Activated gamma-delta T cell (primary cell): ENCODE measurements around the gene SAMD4A.
"Not testable (repeated sequence)": the region's sequence is repeated elsewhere in the genome, so short reads cannot be mapped to it uniquely, and the experiment has no call there.

ENCODE experiments used
- DNase-seq: peaks from one replicate; lab custom pipeline; 2025; lab: John Stamatoyannopoulos, UW

Gene SAMD4A

DNA sequence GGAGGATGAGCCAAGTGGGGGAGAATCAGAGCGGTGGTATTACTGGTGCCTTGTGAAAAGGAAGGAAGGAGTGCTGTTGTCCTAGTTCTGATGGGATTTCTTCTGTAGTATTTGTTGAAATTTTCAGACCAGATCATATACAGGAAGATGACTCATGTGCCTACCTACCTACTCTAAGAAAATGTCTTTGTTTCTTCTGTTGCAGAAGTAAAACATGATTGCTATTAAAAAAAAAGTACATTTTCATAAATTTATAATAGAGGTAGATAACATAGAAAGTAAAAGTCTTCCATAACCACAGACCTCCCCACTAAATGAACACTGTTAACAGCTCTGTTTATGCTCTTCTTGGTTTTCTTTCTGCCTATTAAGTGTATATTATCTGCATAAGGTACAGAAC lies 26.9 kb downstream of the SAMD4A start:
- DNase-seq: no peak

- no peak for DNase-seq
Measured at GRCh38 chr14:54594537-54594936, 27.6 kb downstream of the SAMD4A start.

DNA sequence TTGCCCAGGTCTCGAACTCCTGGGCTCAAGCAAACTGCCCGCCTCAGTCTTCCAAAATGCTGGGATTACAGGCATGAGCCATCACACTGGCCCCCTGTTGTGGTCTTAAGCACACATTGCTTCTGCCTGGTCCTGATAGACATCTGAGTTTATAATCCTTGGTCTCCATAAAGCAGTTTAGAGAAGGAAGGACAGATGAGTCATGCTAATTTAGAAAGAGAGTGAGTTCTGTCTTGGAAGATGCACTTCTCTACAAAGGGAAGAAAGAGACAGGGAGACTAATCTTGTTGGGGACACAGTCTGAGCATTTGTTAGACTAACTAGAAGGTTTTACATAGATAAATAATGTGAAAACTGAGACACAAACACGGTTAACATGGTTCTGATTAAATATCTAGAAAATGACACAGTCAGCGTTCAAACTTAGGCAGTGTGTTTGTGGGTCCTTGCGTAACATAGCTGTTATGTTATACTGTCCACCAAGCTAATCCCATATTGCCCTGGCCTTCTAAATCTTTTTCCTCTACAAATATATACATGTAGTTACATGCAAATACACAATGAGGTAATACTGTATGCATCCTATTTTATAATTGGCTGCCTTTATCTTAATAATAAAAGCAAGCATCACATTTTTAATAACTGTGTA lies 31.0 kb downstream of the SAMD4A start:
- DNase-seq: no peak

- DNase-seq: no peak
Measured at GRCh38 chr14:54599966-54600716, 33.2 kb downstream of the SAMD4A start.

DNA sequence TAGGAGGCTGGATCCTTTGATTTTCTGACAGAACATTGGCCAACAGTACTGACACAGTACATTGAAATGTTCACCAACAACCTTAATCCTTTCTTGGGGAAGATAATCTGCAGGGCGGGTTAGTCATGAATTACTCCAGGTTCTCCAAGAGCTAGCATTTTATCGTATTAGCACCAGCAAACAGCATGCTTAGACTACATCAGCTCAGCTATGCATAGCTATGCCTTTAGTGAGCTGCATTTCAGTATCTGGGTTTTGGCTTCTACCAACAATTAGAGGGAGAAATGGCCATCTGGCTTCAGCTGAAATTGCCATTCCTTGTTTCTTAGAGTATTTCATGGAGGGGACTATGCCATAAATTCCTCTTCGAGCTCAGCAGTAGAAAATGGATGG lies 33.8 kb downstream of the SAMD4A start:
- no peak for DNase-seq

DNA sequence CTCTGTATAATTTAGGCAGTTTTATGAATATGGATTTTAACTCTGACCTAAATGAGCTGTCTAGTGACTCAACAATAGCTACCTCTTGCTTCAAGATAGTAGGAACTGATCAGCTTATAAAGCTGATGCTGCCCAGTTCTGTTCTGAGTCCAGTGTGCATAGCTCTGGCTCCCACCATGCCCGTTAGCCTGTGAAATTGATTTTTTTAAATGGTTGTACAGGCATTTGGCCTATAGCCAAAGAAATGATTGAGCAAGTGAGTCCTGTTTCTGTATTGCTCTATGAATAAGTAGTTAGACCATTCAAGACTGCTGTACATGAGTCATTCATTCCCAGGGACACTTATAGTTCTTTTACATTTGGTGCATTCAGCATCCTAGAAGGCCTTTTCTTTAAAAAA lies 36.4 kb downstream of the SAMD4A start:
- no peak for DNase-seq

DNA sequence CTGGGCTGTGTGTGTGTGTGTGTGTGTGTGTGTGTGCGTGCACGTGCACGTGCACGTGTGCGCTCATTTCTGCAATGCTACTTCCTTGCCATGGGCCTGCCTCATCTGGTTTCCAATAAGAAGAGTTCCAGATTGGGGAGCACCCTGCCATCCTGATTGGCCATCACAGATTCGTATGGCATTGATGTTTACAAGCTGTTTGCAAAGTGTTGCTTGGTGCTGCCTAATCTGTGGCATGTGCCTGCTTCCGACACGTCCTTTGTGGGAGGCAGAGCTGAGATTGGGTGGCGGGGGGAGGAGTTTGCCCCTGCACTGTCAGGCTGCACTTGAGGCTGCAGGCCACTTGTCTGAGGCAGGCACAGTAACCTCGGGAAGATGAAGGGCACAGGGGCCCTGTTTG lies 39.2 kb downstream of the SAMD4A start:
- no peak for DNase-seq

DNA sequence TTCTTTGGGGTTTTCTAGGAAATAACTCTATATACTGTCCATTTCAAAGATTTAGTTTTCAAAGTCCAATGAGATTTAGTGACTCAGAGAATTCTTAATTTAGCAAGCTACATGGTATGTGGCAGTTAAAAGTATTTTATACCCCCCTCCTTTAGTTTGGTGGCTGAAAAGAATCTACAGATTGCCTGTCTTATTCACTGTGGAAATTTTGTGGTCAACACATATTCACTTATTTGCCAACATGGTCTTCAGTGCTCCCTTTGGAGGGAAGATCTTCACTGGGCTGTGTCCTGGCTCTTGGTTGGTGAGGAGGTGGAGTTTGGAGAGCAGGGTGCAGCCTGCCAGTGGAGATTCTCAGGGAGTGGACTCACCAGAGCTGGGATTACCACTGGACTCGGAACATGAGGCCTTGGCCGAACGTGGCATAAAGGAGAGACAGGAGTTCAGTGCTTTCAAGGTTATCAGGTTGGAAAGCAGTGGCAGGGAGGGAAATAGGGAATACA lies 39.8 kb downstream of the SAMD4A start:
- DNase-seq: no peak

- DNase-seq: no peak
Measured at GRCh38 chr14:54609576-54609975, 42.6 kb downstream of the SAMD4A start.

GRCh38 chr14:54610051-54610977 lies 43.4 kb downstream of the SAMD4A start:
- no peak for DNase-seq

- DNase-seq: no peak
Measured at GRCh38 chr14:54614296-54614695, 47.4 kb downstream of the SAMD4A start.

GRCh38 chr14:54617467-54617866 lies 50.5 kb downstream of the SAMD4A start:
- no peak for DNase-seq

GRCh38 chr14:54621686-54622085 lies 54.8 kb downstream of the SAMD4A start:
- no peak for DNase-seq

DNA sequence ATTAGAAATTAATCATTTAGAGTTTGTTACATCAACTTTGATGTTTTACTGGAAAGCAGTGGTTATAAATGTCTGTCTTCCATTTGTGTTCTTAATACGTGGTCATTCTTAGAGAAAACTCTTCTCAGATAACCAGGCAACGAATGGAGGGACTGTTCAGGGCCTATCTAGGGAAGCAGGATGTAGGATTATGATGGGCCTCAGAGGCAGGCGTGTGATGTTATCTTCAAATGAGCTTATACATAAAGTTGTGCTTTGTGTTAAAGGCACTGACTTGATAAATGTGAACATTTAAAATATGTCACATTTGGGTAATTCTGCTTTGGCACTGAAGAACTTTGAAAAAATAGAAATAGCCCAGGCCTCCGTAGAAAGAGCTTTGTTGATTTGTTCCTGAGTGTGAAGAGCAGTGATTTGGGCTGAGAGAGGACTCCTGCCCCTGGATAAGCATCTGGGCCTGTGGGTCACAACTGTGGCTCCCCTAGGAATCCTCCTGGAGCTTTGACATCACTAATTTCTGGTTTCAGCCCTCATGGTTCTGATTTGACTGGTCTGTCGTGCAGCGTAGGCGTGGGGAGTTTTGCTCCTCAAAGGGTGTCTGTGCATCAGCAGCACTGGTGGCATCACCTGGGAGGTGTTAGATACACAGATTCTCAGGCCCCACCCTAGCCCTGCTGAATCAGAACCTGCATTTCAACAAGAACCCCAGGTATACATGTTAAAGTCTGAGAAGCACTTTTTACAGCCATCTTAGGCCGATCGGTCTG lies 55.4 kb downstream of the SAMD4A start:
- no peak for DNase-seq

DNA sequence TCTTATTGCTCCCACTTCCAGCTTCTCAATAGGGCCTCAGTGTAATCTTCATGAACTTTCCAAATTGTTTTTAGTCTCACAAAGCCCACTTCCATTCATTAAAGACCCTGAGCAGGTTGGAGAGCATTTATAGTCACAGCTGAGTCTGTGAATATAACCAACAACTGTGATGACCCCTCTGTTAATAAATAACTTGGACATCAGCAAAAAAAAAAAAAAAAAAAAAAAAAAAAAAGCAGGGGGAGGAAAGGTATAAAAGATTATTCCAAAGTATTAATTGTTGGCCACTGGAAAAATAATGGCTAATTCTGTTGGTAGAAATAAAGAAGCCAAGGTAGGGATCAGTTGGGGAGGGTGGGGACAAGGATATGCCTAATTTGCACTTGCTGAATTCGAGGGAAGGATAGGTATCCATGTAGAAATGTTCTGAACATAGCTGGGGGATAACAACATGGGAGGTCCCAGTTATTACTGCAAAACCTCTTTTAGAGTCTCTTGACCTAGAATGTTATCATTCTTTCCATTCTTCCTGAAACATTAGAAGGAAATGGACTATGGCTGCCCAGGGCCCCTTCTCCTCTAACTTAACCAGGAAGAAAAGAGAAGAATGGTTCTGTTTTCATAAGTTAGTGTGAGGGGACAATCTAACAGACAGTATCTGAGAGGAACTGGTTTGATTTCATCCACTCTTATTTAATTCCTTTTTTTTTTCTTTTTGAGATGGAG lies 56.5 kb downstream of the SAMD4A start:
- no peak for DNase-seq

- not testable (repeated sequence) for DNase-seq
Measured at GRCh38 chr14:54624005-54624358, 57.1 kb downstream of the SAMD4A start.

GRCh38 chr14:54625112-54625511 lies 58.2 kb downstream of the SAMD4A start:
- DNase-seq: no peak

DNA sequence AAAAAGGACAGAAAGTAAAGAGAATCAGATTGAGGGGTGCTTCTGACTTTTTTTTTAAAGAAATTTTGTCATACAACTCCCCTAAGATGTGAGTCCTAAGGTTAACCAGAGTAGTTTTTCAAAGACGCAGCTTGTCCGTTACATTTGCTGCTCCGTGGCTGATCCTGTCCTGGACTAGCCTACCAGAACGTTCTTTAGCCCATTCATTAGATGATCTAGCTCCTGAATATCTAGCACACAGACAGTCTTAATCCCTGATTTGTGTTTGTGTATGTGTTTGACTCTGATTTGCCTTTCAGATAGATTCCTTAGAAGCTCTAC lies 60.3 kb downstream of the SAMD4A start:
- no peak for DNase-seq

- DNase-seq: no peak
Measured at GRCh38 chr14:54627540-54628363, 60.8 kb downstream of the SAMD4A start.

- DNase-seq: no peak
Measured at GRCh38 chr14:54629183-54629582, 62.3 kb downstream of the SAMD4A start.
